ENCODE data around the gene C1orf50.
"Not testable (repeated sequence)": the region's sequence is repeated elsewhere in the genome, so short reads cannot be mapped to it uniquely, and the experiment has no call there.

Gene C1orf50

GRCh38 chr1:42801832-42802473 lies 34.9 kb downstream of the C1orf50 start:
- no peak for DNase-seq (ENCODE audit: low spot score)

- no peak for DNase-seq (ENCODE audit: low spot score)
These were observed 39.1 kb downstream of the C1orf50 start for GRCh38 chr1:42806171-42806570.

GRCh38 chr1:42806593-42806992 lies 39.5 kb downstream of the C1orf50 start:
- DNase-seq (ENCODE audit: low spot score) = no peak

- no peak for DNase-seq (ENCODE audit: low spot score)
These were observed 40.1 kb downstream of the C1orf50 start for GRCh38 chr1:42807056-42807668.

GRCh38 chr1:42814815-42815214 lies 47.8 kb downstream of the C1orf50 start:
- not testable (repeated sequence) for DNase-seq (ENCODE audit: low spot score)

- DNase-seq (ENCODE audit: low spot score) = peak; percentile 45
These were observed 49.0 kb downstream of the C1orf50 start for GRCh38 chr1:42815941-42816584.

GRCh38 chr1:42816585-42817439 lies 49.8 kb downstream of the C1orf50 start, which contains the start of the genes ERMAP and SVBP:
TSS of gene ERMAP (plus strand) at chr1:42817122. CDS start at chr1:42830449, 13,327 bp downstream.
TSS of gene SVBP (minus strand) at chr1:42817397. CDS start at chr1:42816544, 853 bp downstream.
- DNase-seq (ENCODE audit: low spot score) = peak; percentile 80

- DNase-seq (ENCODE audit: low spot score) = peak; percentile 84
These were observed 50.4 kb downstream of the C1orf50 start for GRCh38 chr1:42817440-42817767.

- peak; percentile 15 for DNase-seq (ENCODE audit: low spot score)
These were observed 50.9 kb downstream of the C1orf50 start for GRCh38 chr1:42817976-42818375.

GRCh38 chr1:42820813-42821212 lies 53.8 kb downstream of the C1orf50 start:
- DNase-seq (ENCODE audit: low spot score) = no peak

- DNase-seq (ENCODE audit: low spot score) = no peak
These were observed 54.6 kb downstream of the C1orf50 start for GRCh38 chr1:42821690-42822089.

GRCh38 chr1:42822800-42823392 lies 55.8 kb downstream of the C1orf50 start:
- DNase-seq (ENCODE audit: low spot score) = no peak

GRCh38 chr1:42824481-42825035 lies 57.5 kb downstream of the C1orf50 start:
- DNase-seq (ENCODE audit: low spot score) = no peak

- no peak for DNase-seq (ENCODE audit: low spot score)
These were observed 58.2 kb downstream of the C1orf50 start for GRCh38 chr1:42825036-42825851.
